CD14-positive monocyte (primary cell): ENCODE data around the gene RIPOR3. TPM values are rescaled to one million over a fixed set of nuclear protein-coding genes. Genes with fewer than 3 reads are reported as not detected.
A peak's percentile ranks its signal among the peaks of the same experiment; 100 is the strongest.

Experiments used
- DNase-seq, 3 donors: peaks; one replicate each; pipeline ENCODE4 v3.0.0-alpha.2; 2011 to 2022
- H2AFZ ChIP-seq: 2 replicates; pipeline ENCODE4 v1.6.0; 2012; ENCODE audit warnings: mild to moderate bottlenecking, low read depth, low read length, inconsistent platforms; ENCODE audit not compliant: insufficient read depth, poor library complexity, severe bottlenecking
- H3K27ac ChIP-seq, 2 donors: 1 replicate in 1 of 2; 2 replicates in 1 of 2; pipeline ENCODE4 v1.5.1; 2012 to 2013; ENCODE audit warnings: low read length in 2 of 2, control low read depth in 1 of 2, inconsistent platforms in 1 of 2, low read depth in 1 of 2, mild to moderate bottlenecking in 1 of 2
- H3K27me3 ChIP-seq, 2 donors: one replicate each; pipeline versions ENCODE4 v1.6.0 to v1.6.1; 2011 to 2013; ENCODE audit warnings: low read length in 2 of 2; ENCODE audit not compliant: control insufficient read depth in 2 of 2, insufficient read depth in 2 of 2
- H3K36me3 ChIP-seq, 2 donors: replicated peaks in 1 of 2; 1 replicate in 1 of 2; 2 replicates in 1 of 2; pipeline versions ENCODE4 v1.5.1 to v1.6.1; 2012 to 2013; ENCODE audit warnings: low read length in 2 of 2, control low read depth in 1 of 2, inconsistent platforms in 1 of 2, mild to moderate bottlenecking in 1 of 2; ENCODE audit not compliant: insufficient read depth in 2 of 2, control insufficient read depth in 1 of 2
- H3K4me1 ChIP-seq, 2 donors: 1 replicate in 1 of 2; 2 replicates in 1 of 2; pipeline versions ENCODE4 v1.5.1 to v1.6.1; 2012 to 2013; ENCODE audit warnings: low read length in 2 of 2, control low read depth in 1 of 2, inconsistent platforms in 1 of 2, mild to moderate bottlenecking in 1 of 2, moderate library complexity in 1 of 2; ENCODE audit not compliant: insufficient read depth in 2 of 2, control insufficient read depth in 1 of 2
- H3K4me2 ChIP-seq: replicated peaks from 2 replicates; pipeline ENCODE3; 2012; ENCODE audit warnings: low read length, moderate library complexity, mild to moderate bottlenecking; ENCODE audit not compliant: poor library complexity, severe bottlenecking; ENCODE audit errors: extremely low read depth
- H3K4me3 ChIP-seq, 3 experiments: fragments of 200-600 bp in 1 of 3; sonication (generic) in 1 of 3; replicated peaks in 1 of 3; 1 replicate in 2 of 3; 2 replicates in 1 of 3; pipeline ENCODE4 v1.5.1; 2011 to 2013; ENCODE audit warnings: low read length in 3 of 3, mild to moderate bottlenecking in 3 of 3, control low read depth in 2 of 3, low read depth in 2 of 3, inconsistent platforms in 1 of 3, moderate library complexity in 1 of 3
- H3K79me2 ChIP-seq: 2 replicates; pipeline ENCODE4 v1.6.0; 2012; ENCODE audit warnings: mild to moderate bottlenecking, control low read depth, inconsistent platforms, low read length, moderate library complexity; ENCODE audit not compliant: insufficient read depth
- H3K9ac ChIP-seq: 2 replicates; pipeline ENCODE4 v1.6.0; 2017; ENCODE audit warnings: low read length, mild to moderate bottlenecking; ENCODE audit not compliant: insufficient read depth, poor library complexity, severe bottlenecking
- H3K9me3 ChIP-seq, 2 donors: replicated peaks in 1 of 2; 1 replicate in 1 of 2; 2 replicates in 1 of 2; pipeline versions ENCODE4 v1.5.1 to v1.6.1; 2012 to 2013; ENCODE audit warnings: low read length in 2 of 2, control low read depth in 1 of 2; ENCODE audit not compliant: control insufficient read depth in 1 of 2, insufficient read depth in 1 of 2
- H4K20me1 ChIP-seq: 2 replicates; pipeline ENCODE4 v1.6.0; 2012; ENCODE audit warnings: mild to moderate bottlenecking, low read length, control low read depth, moderate library complexity; ENCODE audit not compliant: insufficient read depth
- H3K27ac Mint-ChIP-seq, 7 donors: one replicate each; pipeline ENCODE4 v1.8.0; 2020; ENCODE audit warnings: mild to moderate bottlenecking in 7 of 7, mixed read lengths in 7 of 7, moderate library complexity in 6 of 7, inconsistent platforms in 2 of 7
- H3K27me3 Mint-ChIP-seq, 3 donors: one replicate each; pipeline ENCODE4 v1.8.0; 2021 to 2022; ENCODE audit warnings: low read depth in 3 of 3, mild to moderate bottlenecking in 3 of 3, mixed read lengths in 3 of 3, moderate library complexity in 3 of 3, inconsistent platforms in 1 of 3
- H3K36me3 Mint-ChIP-seq, 2 donors: one replicate each; pipeline ENCODE4 v1.8.0; 2020; ENCODE audit warnings: mixed read lengths in 2 of 2, inconsistent platforms in 1 of 2, mild to moderate bottlenecking in 1 of 2
- H3K4me1 Mint-ChIP-seq: one replicate; pipeline ENCODE4 v1.8.0; 2020; ENCODE audit warnings: mild to moderate bottlenecking, mixed read lengths
- H3K4me3 Mint-ChIP-seq, 2 donors: one replicate each; pipeline ENCODE4 v1.8.0; 2020; ENCODE audit warnings: mild to moderate bottlenecking in 2 of 2, mixed read lengths in 2 of 2, moderate library complexity in 1 of 2
- H3K9me3 Mint-ChIP-seq, 7 donors: one replicate each; pipeline ENCODE4 v1.8.0; 2020 to 2022; ENCODE audit warnings: mixed read lengths in 7 of 7, mild to moderate bottlenecking in 6 of 7, moderate library complexity in 6 of 7, inconsistent platforms in 2 of 7
- WGBS: methylation state at CpG from one replicate; pipeline ENCODE4 v1.1.5; 2013; ENCODE audit warnings: missing lambda C conversion rate; ENCODE audit not compliant: insufficient coverage; 5-methylcytosine and 5-hydroxymethylcytosine counted together
- intact Hi-C, 2 donors: fragments of 100-400 bp; cut with micrococcal nuclease; formaldehyde crosslinking; loops; one replicate each; pipeline versions ENCODE4 v1.15.0 to v1.15.1; 2023
- polyA plus RNA-seq, 3 donors: library from polyadenylated mRNA; depleted of rRNA in 1 of 3; unstranded in 2 of 3; stranded (reverse) in 1 of 3; fragments of 300-500 nt in 2 of 3; fragments of >200 nt in 1 of 3; fragmentation: Illumina TruSeq in 2 of 3; gene quantifications; 1 replicate in 2 of 3; 2 replicates in 1 of 3; pipeline ENCODE4 v1.2.3, GENCODE V29; 2012 to 2021
- TF ChIP-seq, protein P1 (sequence below): fragments of 200-600 bp; IDR thresholded peaks from one replicate; pipeline ENCODE4 v1.8.0; 2022; ENCODE audit warnings: antibody characterized with exemption, mild to moderate bottlenecking

Gene RIPOR3
- polyA plus RNA-seq, 3 donors, result not detected

DNA sequence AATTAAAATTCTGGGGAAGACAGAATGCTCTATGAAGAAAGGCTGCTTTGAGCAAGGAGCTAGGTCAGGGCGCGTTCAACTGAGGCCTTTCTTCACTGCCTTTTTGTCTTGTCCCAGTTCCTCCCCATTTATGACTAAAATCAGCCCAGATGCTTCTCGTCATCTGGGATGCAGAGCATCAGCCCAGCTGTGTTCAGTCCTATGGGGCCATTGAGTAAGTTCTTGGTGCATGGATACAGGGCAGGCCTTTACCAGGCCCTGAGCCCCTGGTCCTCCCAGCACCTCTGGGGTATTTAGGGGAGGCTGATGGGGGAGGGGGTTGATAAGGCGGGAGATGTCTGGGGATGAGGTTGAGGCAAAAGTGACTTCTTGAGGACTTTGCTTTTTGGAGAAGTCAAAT, 125.5 kb downstream of the RIPOR3 start:
- Mint-ChIP-seq H3K36me3 (peaks cover 85 to 97% of the 10 kb centered on the region in 2 donors), H3K4me3 (no peak overlapping the region), H3K27ac (peak overlapping the region in 3 of 7 donors; percentile 43 to 68 (median 67)), H3K4me1 (peaks cover 29% of the 10 kb centered on the region), H3K27me3 (peaks cover 0 to 2% (median 0%) of the 10 kb centered on the region in 3 donors), H3K9me3 (peaks cover 0 to 1% (median 0%) of the 10 kb centered on the region in 7 donors)
- Histone ChIP-seq H3K9ac (no peak overlapping the region), H3K9me3 (no peaks in the 10 kb centered on the region), H3K36me3 (peaks cover 62 to 98% of the 10 kb centered on the region in 2 donors), H3K4me2 (no peak overlapping the region), H3K79me2 (peaks cover 42% of the 10 kb centered on the region), H4K20me1 (peaks cover 81% of the 10 kb centered on the region), H3K4me3 (no peak overlapping the region), H3K27ac (peak overlapping the region in 1 of 2 donors; percentile 35), H2AFZ (no peak overlapping the region), H3K4me1 (peaks cover 11 to 22% of the 10 kb centered on the region in 2 donors), H3K27me3 (no peaks in the 10 kb centered on the region)
- WGBS, result 100% methylated on average over 1 of the region's 4 CpGs
- no peak for DNase-seq
- TF ChIP-seq, protein P1, sequence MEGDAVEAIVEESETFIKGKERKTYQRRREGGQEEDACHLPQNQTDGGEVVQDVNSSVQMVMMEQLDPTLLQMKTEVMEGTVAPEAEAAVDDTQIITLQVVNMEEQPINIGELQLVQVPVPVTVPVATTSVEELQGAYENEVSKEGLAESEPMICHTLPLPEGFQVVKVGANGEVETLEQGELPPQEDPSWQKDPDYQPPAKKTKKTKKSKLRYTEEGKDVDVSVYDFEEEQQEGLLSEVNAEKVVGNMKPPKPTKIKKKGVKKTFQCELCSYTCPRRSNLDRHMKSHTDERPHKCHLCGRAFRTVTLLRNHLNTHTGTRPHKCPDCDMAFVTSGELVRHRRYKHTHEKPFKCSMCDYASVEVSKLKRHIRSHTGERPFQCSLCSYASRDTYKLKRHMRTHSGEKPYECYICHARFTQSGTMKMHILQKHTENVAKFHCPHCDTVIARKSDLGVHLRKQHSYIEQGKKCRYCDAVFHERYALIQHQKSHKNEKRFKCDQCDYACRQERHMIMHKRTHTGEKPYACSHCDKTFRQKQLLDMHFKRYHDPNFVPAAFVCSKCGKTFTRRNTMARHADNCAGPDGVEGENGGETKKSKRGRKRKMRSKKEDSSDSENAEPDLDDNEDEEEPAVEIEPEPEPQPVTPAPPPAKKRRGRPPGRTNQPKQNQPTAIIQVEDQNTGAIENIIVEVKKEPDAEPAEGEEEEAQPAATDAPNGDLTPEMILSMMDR, result no peak
- intact Hi-C loops, result no loop called here

DNA sequence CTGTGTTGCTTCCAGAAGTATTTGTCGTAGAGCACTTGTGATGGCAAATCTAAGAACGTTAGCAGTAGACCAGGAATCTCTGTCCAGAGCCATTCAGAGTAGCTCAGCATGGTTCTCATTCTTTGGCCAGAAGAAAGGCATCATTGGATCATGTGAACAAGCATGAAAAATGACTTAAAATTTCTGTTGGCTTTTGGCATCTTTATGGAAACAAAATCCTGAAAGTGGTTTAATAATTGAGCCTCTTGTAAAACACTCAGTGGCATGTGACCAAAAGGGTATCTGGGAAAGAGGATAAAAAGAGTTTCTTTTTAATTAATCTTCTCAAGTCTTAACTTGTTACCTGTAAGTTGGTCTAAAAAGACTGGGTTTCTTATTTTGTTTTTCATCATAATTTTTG, 126.0 kb downstream of the RIPOR3 start:
- Histone ChIP-seq H3K4me3 (no peak overlapping the region), H3K79me2 (peaks cover 41% of the 10 kb centered on the region), H3K9ac (no peak overlapping the region), H4K20me1 (peaks cover 81% of the 10 kb centered on the region), H3K9me3 (no peaks in the 10 kb centered on the region), H3K27ac (no peak overlapping the region), H3K4me2 (no peak overlapping the region), H3K27me3 (no peaks in the 10 kb centered on the region), H3K4me1 (peaks cover 11 to 22% of the 10 kb centered on the region in 2 donors), H2AFZ (no peak overlapping the region), H3K36me3 (peaks cover 64 to 96% of the 10 kb centered on the region in 2 donors)
- 92% methylated on average over 2 of the region's 2 CpGs for WGBS
- peaks cover 0 to 1% (median 0%) of the 10 kb centered on the region in 7 donors for H3K9me3 Mint-ChIP-seq
- DNase-seq, result no peak
- intact Hi-C loops, result no loop called here
- H3K36me3 Mint-ChIP-seq, result peaks cover 85 to 94% of the 10 kb centered on the region in 2 donors
- TF ChIP-seq, protein P1, result no peak
- H3K27me3 Mint-ChIP-seq, result peaks cover 0 to 2% (median 0%) of the 10 kb centered on the region in 3 donors
- H3K27ac Mint-ChIP-seq, result peak overlapping the region in 2 of 7 donors; percentile 43 to 67
- no peak overlapping the region for H3K4me3 Mint-ChIP-seq
- peaks cover 27% of the 10 kb centered on the region for H3K4me1 Mint-ChIP-seq
